ENCODE measurements around the gene LRP1-AS. TPM values are rescaled to one million over a fixed set of nuclear protein-coding genes. Genes with fewer than 3 reads are reported as not detected.

Gene LRP1-AS
- not detected in 2 replicates for total RNA-seq

GRCh38 chr12:57146961-57147944, at the start of gene LRP1-AS:
TSS of gene LRP1-AS (minus strand) at chr12:57147619.

DNA sequence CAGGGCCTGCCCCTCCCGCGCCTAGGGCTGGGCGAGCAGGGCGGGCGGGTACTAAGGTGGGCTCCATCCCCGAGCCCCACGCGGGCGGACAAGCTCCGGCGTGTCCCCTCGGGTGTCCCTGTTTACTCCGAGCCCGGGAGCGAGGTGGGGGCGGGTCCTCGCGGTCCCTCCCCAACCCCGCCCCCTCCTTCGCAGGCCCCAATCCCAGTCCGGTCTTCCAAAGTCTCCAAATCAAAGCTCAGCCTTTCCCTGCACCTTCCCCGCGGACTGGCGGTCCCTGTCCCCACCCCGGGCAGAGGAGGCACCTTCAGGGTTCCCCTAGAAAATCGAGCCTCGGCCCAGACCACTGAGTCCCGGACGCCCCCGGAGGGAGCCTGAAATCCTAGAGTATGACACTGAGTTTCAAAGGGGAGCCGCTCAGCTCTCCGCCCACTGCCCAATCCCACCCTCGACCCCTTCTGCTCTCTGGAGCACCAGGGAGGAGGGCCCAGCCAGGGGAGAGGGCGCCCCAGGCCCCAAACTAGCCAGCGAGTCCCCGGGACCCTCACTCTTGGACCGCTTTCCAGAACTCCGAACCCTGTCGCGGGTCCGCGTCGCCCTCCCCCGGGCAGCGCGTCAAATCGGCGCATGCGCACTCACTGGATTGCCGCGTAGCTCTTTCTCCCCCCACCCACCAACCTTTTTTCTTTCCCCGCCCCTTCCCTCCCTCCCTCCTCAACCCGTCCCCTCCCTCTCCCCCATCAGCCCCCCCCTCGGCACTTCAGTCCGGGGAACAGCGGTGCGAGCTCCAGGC, 19.5 kb downstream of the LRP1-AS start, which contains the start of gene LRP1:
Gene LRP1 (plus strand): TSS at position 758 of the 793 bp plus-strand sequence. CDS start 482 bp downstream, outside the sequence.

GRCh38 chr12:57111031-57111734, 36.2 kb downstream of the LRP1-AS start, which contains the start of gene STAT6:
TSS of gene STAT6 (minus strand) at chr12:57111362. CDS start at chr12:57108278, 3,084 bp downstream.

Other genes starting within 250 kb of the LRP1-AS start
- gene SDR9C7, start 213.2 kb downstream of the LRP1-AS start, total RNA-seq: not detected in 2 replicates
- under 0.01 and 0.28 TPM in 2 replicates for gene RDH16, start 190.0 kb downstream of the LRP1-AS start, total RNA-seq
- gene ZBTB39, start 141.1 kb downstream of the LRP1-AS start, total RNA-seq: 5.7 and 6.3 TPM in 2 replicates
- not detected in 2 replicates for gene TAC3, start 131.1 kb downstream of the LRP1-AS start, total RNA-seq
- under 0.01 TPM in 1 of 2 replicates, not detected in the other for gene MYO1A, start 97.5 kb downstream of the LRP1-AS start, total RNA-seq
- gene NEMP1, start 68.8 kb downstream of the LRP1-AS start, total RNA-seq: 6.3 TPM in 2 replicates
- 10.9 and 16.8 TPM in 2 replicates for gene NAB2, start 58.5 kb downstream of the LRP1-AS start, total RNA-seq
- gene STAT6, start 36.3 kb downstream of the LRP1-AS start, total RNA-seq: 54.3 and 68.1 TPM in 2 replicates
- gene LRP1, start 19.1 kb downstream of the LRP1-AS start, total RNA-seq: 4.1 and 46.5 TPM in 2 replicates
- 2.5 TPM in 1 of 2 replicates, not detected in the other for gene NXPH4, start 69.2 kb upstream of the LRP1-AS start, total RNA-seq
- 132 and 202 TPM in 2 replicates for gene SHMT2, start 82.1 kb upstream of the LRP1-AS start, total RNA-seq
- 0.18 and 0.19 TPM in 2 replicates for gene STAC3, start 103.6 kb upstream of the LRP1-AS start, total RNA-seq